Measurements from ENCODE around the gene CARNS1. TPM values are rescaled to one million over a fixed set of nuclear protein-coding genes. Genes with fewer than 3 reads are reported as not detected.

Gene CARNS1
- 0.49 TPM in 1 of 2 replicates, not detected in the other for total RNA-seq

GRCh38 chr11:67415501-67416304, at the start of gene CARNS1:
TSS of gene CARNS1 (plus strand) at chr11:67415678. CDS start at chr11:67416200, 522 bp downstream.

GRCh38 chr11:67372993-67373647, 42.4 kb upstream of the CARNS1 start, which contains the start of gene CLCF1:
TSS of gene CLCF1 (minus strand) at chr11:67373598. CDS start at chr11:67373539, 59 bp downstream.

GRCh38 chr11:67391304-67392182, 23.9 kb upstream of the CARNS1 start, which contains the start of gene RAD9A:
TSS of gene RAD9A (plus strand) at chr11:67391986. CDS start at chr11:67392045, 59 bp downstream.

GRCh38 chr11:67401495-67402191, 13.8 kb upstream of the CARNS1 start, which contains the start of gene PPP1CA:
TSS of gene PPP1CA (minus strand) at chr11:67401858. CDS start at chr11:67401782, 76 bp downstream.

GRCh38 chr11:67428052-67429001, 12.8 kb downstream of the CARNS1 start, which contains the start of gene RPS6KB2:
TSS of gene RPS6KB2 (plus strand) at chr11:67428494. CDS start at chr11:67428546, 52 bp downstream.

GRCh38 chr11:67437082-67437808, 21.8 kb downstream of the CARNS1 start, which contains the start of gene PTPRCAP:
TSS of gene PTPRCAP (minus strand) at chr11:67437682. CDS start at chr11:67437619, 63 bp downstream.

GRCh38 chr11:67452141-67452952, 36.9 kb downstream of the CARNS1 start, which contains the start of gene GPR152:
TSS of gene GPR152 (minus strand) at chr11:67452729. CDS start at chr11:67452724, 5 bp downstream.

GRCh38 chr11:67455054-67455453, 39.6 kb downstream of the CARNS1 start, which contains the start of gene CABP4:
TSS of gene CABP4 (plus strand) at chr11:67455354. CDS start at chr11:67455424, 70 bp downstream.

GRCh38 chr11:67468759-67469507, 53.5 kb downstream of the CARNS1 start, which contains the start of gene TMEM134:
TSS of gene TMEM134 (minus strand) at chr11:67469251. CDS start at chr11:67469192, 59 bp downstream.

Other genes starting within 250 kb of the CARNS1 start
- 38.7 and 58.7 TPM in 2 replicates for gene GRK2, start 149.2 kb upstream of the CARNS1 start, total RNA-seq
- gene ANKRD13D, start 126.4 kb upstream of the CARNS1 start, total RNA-seq: 22.5 and 26.9 TPM in 2 replicates
- gene SSH3, start 112.1 kb upstream of the CARNS1 start, total RNA-seq: 10.0 and 39.9 TPM in 2 replicates
- 134 and 176 TPM in 2 replicates for gene POLD4, start 62.1 kb upstream of the CARNS1 start, total RNA-seq
- 14.6 and 18.1 TPM in 2 replicates for gene CLCF1, start 42.1 kb upstream of the CARNS1 start, total RNA-seq
- gene RAD9A, start 23.7 kb upstream of the CARNS1 start, total RNA-seq: 4.2 and 4.7 TPM in 2 replicates
- 172 and 194 TPM in 2 replicates for gene PPP1CA, start 13.8 kb upstream of the CARNS1 start, total RNA-seq
- not detected in 2 replicates for gene TBC1D10C, start 11.6 kb upstream of the CARNS1 start, total RNA-seq
- gene RPS6KB2, start 12.8 kb downstream of the CARNS1 start, total RNA-seq: 46.3 and 51.8 TPM in 2 replicates
- 2.0 TPM in 1 of 2 replicates, not detected in the other for gene PTPRCAP, start 22.0 kb downstream of the CARNS1 start, total RNA-seq
- 71.1 and 73.1 TPM in 2 replicates for gene CORO1B, start 27.8 kb downstream of the CARNS1 start, total RNA-seq
- gene GPR152, start 37.1 kb downstream of the CARNS1 start, total RNA-seq: not detected in 2 replicates
- not detected in 2 replicates for gene CABP4, start 39.7 kb downstream of the CARNS1 start, total RNA-seq
- 32.7 and 46.2 TPM in 2 replicates for gene TMEM134, start 53.6 kb downstream of the CARNS1 start, total RNA-seq
- 59.2 and 72.4 TPM in 2 replicates for gene AIP, start 67.3 kb downstream of the CARNS1 start, total RNA-seq
- 37.5 and 38.1 TPM in 2 replicates for gene PITPNM1, start 89.7 kb downstream of the CARNS1 start, total RNA-seq
- gene CDK2AP2, start 92.5 kb downstream of the CARNS1 start, total RNA-seq: 33.5 and 54.3 TPM in 2 replicates
- gene CABP2, start 107.8 kb downstream of the CARNS1 start, total RNA-seq: not detected in 2 replicates
- 1,161 and 1,414 TPM in 2 replicates for gene GSTP1, start 168.1 kb downstream of the CARNS1 start, total RNA-seq
- gene NDUFV1, start 191.3 kb downstream of the CARNS1 start, total RNA-seq: 199 and 234 TPM in 2 replicates
- 4.1 and 14.6 TPM in 2 replicates for gene NUDT8, start 214.3 kb downstream of the CARNS1 start, total RNA-seq
- not detected in 2 replicates for gene TBX10, start 224.1 kb downstream of the CARNS1 start, total RNA-seq
- not detected in 2 replicates for gene ACY3, start 235.1 kb downstream of the CARNS1 start, total RNA-seq